DND-41 (cell line): ENCODE data around the gene NAV1.

Source experiments
- ATAC-seq: fragments of 200-7000 bp; cut with Tn5 transposase; 3 replicates; pipeline ENCODE4 v1.9.1; 2021; ENCODE audit warnings: low read depth; ENCODE audit not compliant: insufficient read depth
- DNase-seq: peaks from one replicate; pipeline ENCODE4 v3.0.0-alpha.2; 2020
- H2AFZ ChIP-seq: 2 replicates; pipeline ENCODE4 v1.6.0; 2012; ENCODE audit warnings: low read depth, low read length
- H3K27ac ChIP-seq: 2 replicates; pipeline ENCODE4 v1.5.1; 2012; ENCODE audit warnings: low read length, inconsistent platforms
- H3K27me3 ChIP-seq: fragments of 200-600 bp; sonication (generic); 2 replicates; pipeline ENCODE4 v1.6.0; 2012; ENCODE audit warnings: low read length, mild to moderate bottlenecking, inconsistent platforms; ENCODE audit not compliant: insufficient read depth, poor library complexity
- H3K36me3 ChIP-seq: 2 replicates; pipeline ENCODE4 v1.5.1; 2012; ENCODE audit warnings: low read length, inconsistent platforms; ENCODE audit not compliant: insufficient read depth
- H3K4me1 ChIP-seq: 2 replicates; pipeline ENCODE4 v1.5.1; 2012; ENCODE audit warnings: mild to moderate bottlenecking, low read length; ENCODE audit not compliant: insufficient read depth
- H3K4me2 ChIP-seq: 2 replicates; pipeline ENCODE4 v1.6.0; 2012; ENCODE audit warnings: mild to moderate bottlenecking, moderate library complexity, low read length, inconsistent platforms; ENCODE audit not compliant: insufficient read depth
- H3K4me3 ChIP-seq, 2 experiments: fragments of 200-600 bp in 1 of 2; shearing (Covaris generic) in 1 of 2; 2 replicates each; pipeline ENCODE4 v1.5.1; 2012 to 2016; ENCODE audit warnings: inconsistent platforms in 2 of 2, low read length in 2 of 2, mild to moderate bottlenecking in 2 of 2, low read depth in 1 of 2, moderate library complexity in 1 of 2
- H3K79me2 ChIP-seq: 2 replicates; pipeline ENCODE4 v1.6.0; 2012; ENCODE audit warnings: low read length, inconsistent platforms; ENCODE audit not compliant: insufficient read depth
- H3K9ac ChIP-seq: 2 replicates; pipeline ENCODE4 v1.6.0; 2012; ENCODE audit warnings: low read depth, mild to moderate bottlenecking, inconsistent platforms, low read length, moderate library complexity
- H3K9me3 ChIP-seq: 2 replicates; pipeline ENCODE4 v1.5.1; 2012; ENCODE audit warnings: low read length, moderate library complexity, mild to moderate bottlenecking, inconsistent platforms; ENCODE audit not compliant: insufficient read depth, severe bottlenecking
- H4K20me1 ChIP-seq: 2 replicates; pipeline ENCODE4 v1.6.0; 2012; ENCODE audit warnings: low read length; ENCODE audit not compliant: insufficient read depth
- EZH2 ChIP-seq: IDR thresholded peaks from 3 replicates; pipeline ENCODE4 v1.6.1; 2012; ENCODE audit warnings: borderline replicate concordance, low read depth, mild to moderate bottlenecking, moderate library complexity, low read length, inconsistent platforms; ENCODE audit not compliant: severe bottlenecking
- TF ChIP-seq, protein P1 (sequence below): IDR thresholded peaks from 2 replicates; pipeline ENCODE4 v1.5.1; 2012; ENCODE audit warnings: borderline replicate concordance, low read length, moderate library complexity, mild to moderate bottlenecking; ENCODE audit not compliant: poor library complexity, severe bottlenecking; ENCODE audit errors: extremely low read depth

The NAV1 gene

DNA sequence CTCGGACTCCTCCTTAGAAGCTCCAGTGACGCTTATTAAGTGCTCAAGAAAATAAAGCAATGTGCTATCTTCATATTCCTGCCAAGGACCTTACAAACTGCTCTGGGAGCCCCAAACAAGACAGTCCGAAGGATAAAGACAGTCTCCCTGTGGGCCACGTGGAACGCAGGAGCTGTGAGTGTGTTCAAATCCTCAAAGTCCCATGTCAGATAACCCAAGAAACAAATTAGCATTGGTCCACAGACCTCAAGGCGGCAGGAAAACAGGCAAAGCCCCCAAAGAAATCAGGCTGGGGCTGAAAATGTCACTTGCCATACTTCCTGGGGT lies 3.0 kb upstream of the NAV1 start:
- H3K4me3 ChIP-seq = no peak overlapping the region
- H4K20me1 ChIP-seq = peaks cover 15% of the 10 kb centered on the region
- H2AFZ ChIP-seq = no peak overlapping the region
- TF ChIP-seq EZH2 = no peak
- no peaks in the 10 kb centered on the region for H3K79me2 ChIP-seq
- DNase-seq (no peak), ATAC-seq (no peak)
- peaks cover 32% of the 10 kb centered on the region for H3K27me3 ChIP-seq
- no peaks in the 10 kb centered on the region for H3K9me3 ChIP-seq
- H3K9ac ChIP-seq = no peak overlapping the region
- H3K4me2 ChIP-seq = no peak overlapping the region
- H3K36me3 ChIP-seq = no peaks in the 10 kb centered on the region
- no peak overlapping the region for H3K27ac ChIP-seq
- H3K4me1 ChIP-seq = no peaks in the 10 kb centered on the region

DNA sequence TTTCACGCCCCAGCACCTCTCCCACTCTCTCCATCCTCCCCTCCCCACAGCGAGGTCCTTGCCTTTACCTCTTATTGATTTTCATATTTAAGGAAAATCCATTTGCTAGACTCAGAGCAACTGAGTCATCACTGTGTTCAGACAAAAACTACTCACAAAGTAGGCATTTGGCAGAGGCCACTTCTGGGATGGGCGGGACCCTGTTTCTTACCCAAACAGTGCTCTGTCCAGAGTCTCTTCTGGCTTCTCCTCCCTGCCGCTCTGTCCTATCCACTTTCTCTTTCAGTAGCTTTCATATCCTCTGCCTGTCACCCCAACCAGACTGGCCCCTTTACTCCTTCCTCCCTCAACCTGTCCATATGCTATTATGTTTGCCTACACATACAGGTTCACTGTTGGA lies 2.4 kb upstream of the NAV1 start:
- no peaks in the 10 kb centered on the region for H3K36me3 ChIP-seq
- peaks cover 15% of the 10 kb centered on the region for H4K20me1 ChIP-seq
- peaks cover 32% of the 10 kb centered on the region for H3K27me3 ChIP-seq
- ATAC-seq = no peak
- TF ChIP-seq EZH2 = no peak
- TF ChIP-seq, protein P1, sequence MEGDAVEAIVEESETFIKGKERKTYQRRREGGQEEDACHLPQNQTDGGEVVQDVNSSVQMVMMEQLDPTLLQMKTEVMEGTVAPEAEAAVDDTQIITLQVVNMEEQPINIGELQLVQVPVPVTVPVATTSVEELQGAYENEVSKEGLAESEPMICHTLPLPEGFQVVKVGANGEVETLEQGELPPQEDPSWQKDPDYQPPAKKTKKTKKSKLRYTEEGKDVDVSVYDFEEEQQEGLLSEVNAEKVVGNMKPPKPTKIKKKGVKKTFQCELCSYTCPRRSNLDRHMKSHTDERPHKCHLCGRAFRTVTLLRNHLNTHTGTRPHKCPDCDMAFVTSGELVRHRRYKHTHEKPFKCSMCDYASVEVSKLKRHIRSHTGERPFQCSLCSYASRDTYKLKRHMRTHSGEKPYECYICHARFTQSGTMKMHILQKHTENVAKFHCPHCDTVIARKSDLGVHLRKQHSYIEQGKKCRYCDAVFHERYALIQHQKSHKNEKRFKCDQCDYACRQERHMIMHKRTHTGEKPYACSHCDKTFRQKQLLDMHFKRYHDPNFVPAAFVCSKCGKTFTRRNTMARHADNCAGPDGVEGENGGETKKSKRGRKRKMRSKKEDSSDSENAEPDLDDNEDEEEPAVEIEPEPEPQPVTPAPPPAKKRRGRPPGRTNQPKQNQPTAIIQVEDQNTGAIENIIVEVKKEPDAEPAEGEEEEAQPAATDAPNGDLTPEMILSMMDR = no peak
- H3K4me1 ChIP-seq = no peaks in the 10 kb centered on the region
- H3K27ac ChIP-seq = no peak overlapping the region
- no peaks in the 10 kb centered on the region for H3K79me2 ChIP-seq
- no peak overlapping the region for H3K4me3 ChIP-seq
- DNase-seq = no peak
- no peak overlapping the region for H2AFZ ChIP-seq
- H3K4me2 ChIP-seq = no peak overlapping the region
- no peak overlapping the region for H3K9ac ChIP-seq
- no peaks in the 10 kb centered on the region for H3K9me3 ChIP-seq

DNA sequence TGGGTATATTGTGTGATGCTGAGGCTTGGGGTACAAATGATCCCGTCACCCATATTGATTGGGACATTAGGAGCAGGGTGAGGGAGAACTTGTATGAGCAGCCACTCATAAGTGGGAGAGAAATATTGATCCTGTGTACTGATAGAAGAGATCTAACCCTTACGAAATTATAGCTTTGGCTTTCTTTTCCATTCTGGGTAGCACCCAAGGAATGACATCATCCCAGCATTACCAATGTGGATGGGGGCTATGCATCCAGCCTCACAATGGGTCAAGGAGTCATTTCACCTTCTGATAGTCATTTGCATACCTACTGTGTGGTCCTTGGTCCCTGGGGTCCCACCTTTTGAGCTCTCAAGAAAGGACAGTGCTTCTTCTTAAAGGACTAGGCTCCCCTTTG lies 1.9 kb upstream of the NAV1 start:
- H4K20me1 ChIP-seq = peaks cover 10% of the 10 kb centered on the region
- H2AFZ ChIP-seq = no peak overlapping the region
- H3K79me2 ChIP-seq = no peaks in the 10 kb centered on the region
- ATAC-seq (no peak), DNase-seq (no peak)
- H3K9ac ChIP-seq = no peak overlapping the region
- TF ChIP-seq, protein P1 = no peak
- no peak for TF ChIP-seq EZH2
- H3K27ac ChIP-seq = no peak overlapping the region
- peaks cover 32% of the 10 kb centered on the region for H3K27me3 ChIP-seq
- H3K36me3 ChIP-seq = no peaks in the 10 kb centered on the region
- H3K4me3 ChIP-seq = no peak overlapping the region
- H3K9me3 ChIP-seq = no peaks in the 10 kb centered on the region
- no peaks in the 10 kb centered on the region for H3K4me1 ChIP-seq
- H3K4me2 ChIP-seq = no peak overlapping the region

DNA sequence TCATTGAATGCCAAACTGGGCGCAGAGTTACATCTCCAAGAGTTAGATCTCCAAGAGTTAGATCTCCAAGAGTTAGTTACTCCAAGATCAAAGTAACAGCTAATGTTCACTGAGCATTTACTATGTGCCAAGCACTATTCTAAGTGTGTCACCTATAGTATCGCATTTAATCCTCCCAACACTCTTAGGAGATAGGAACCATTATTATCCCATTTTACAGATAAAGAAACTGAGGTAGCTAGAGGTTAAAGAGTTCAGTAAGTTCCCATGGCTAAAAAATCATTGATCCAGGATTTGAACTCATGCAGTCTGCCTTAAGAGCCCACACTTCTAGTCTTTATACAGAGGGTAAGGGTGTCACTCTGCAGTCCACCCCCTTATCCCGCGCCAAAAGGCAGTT lies 1.5 kb upstream of the NAV1 start:
- Histone ChIP-seq H3K36me3 (no peaks in the 10 kb centered on the region), H3K4me2 (no peak overlapping the region), H3K4me3 (no peak overlapping the region), H3K27me3 (peaks cover 32% of the 10 kb centered on the region), H2AFZ (no peak overlapping the region), H3K27ac (no peak overlapping the region), H3K79me2 (no peaks in the 10 kb centered on the region), H3K9ac (no peak overlapping the region), H3K4me1 (no peaks in the 10 kb centered on the region), H4K20me1 (peaks cover 8% of the 10 kb centered on the region), H3K9me3 (no peaks in the 10 kb centered on the region)
- ATAC-seq (no peak), DNase-seq (no peak)
- no peak for TF ChIP-seq EZH2
- TF ChIP-seq, protein P1 = no peak
